ENCODE measurements around the gene OPCML. TPM values are rescaled to one million over a fixed set of nuclear protein-coding genes. Genes with fewer than 3 reads are reported as not detected.

Gene OPCML
- total RNA-seq, 1 donor from 2014 or later = not detected

DNA sequence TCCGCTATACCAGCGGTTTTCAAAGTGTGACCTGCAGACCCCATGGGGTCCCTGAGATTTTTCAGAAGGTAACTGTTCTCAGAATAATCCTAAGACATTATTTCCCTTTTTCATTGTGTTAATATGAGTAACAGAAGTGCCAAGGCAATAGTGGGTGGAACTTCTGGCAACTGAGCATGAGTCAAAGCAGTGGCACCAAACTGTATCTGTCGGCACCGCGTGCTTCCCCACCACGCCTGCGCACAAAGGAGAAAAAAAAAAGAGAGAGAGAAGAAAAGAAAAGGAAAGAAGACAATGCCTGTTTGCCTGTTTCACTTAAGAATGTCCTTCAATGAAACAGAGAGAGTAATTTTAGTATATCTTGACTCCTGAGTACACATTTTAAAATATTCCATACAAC, 679.9 kb downstream of the OPCML start:
- Histone ChIP-seq H3K36me3 (no peaks in the 10 kb centered on the region), H3K27me3 (no peaks in the 10 kb centered on the region), H3K27ac (no peak overlapping the region), H3K9me3 (no peaks in the 10 kb centered on the region), H3K4me1 (no peaks in the 10 kb centered on the region), H3K4me3 (no peak overlapping the region)
- intact Hi-C loops (cut with DNase I) = no loop called here
- no peak for DNase-seq (ENCODE audit: extremely low spot score in 2 of 2)
- TF ChIP-seq, protein P1, sequence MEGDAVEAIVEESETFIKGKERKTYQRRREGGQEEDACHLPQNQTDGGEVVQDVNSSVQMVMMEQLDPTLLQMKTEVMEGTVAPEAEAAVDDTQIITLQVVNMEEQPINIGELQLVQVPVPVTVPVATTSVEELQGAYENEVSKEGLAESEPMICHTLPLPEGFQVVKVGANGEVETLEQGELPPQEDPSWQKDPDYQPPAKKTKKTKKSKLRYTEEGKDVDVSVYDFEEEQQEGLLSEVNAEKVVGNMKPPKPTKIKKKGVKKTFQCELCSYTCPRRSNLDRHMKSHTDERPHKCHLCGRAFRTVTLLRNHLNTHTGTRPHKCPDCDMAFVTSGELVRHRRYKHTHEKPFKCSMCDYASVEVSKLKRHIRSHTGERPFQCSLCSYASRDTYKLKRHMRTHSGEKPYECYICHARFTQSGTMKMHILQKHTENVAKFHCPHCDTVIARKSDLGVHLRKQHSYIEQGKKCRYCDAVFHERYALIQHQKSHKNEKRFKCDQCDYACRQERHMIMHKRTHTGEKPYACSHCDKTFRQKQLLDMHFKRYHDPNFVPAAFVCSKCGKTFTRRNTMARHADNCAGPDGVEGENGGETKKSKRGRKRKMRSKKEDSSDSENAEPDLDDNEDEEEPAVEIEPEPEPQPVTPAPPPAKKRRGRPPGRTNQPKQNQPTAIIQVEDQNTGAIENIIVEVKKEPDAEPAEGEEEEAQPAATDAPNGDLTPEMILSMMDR (IDR thresholded peaks at IDR 0.05) = no peak
- TF ChIP-seq POLR2AphosphoS5 (IDR thresholded peaks at IDR 0.05; ENCODE audit: insufficient read depth in 1 of 2, low read depth in 1 of 2) = no peak
- TF ChIP-seq POLR2A (IDR thresholded peaks at IDR 0.05) = no peak

DNA sequence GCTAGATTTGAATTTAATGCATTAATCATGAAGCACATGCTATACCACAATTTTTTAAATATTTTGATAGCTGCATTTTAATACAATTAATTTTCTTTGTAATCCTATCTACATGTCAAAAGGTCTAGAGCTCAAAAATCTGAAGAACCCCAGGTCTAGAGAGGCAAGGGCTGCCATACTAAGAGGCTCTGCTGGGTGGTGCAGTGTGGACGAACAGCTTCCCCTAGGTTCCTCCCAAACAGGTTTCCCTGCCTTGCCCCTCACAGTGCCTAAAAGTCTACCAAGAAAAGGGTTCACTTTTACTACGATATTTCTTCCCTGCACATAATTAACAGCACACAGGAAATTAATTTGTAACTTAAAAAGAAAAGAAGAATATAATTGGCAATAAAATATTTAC, 681.1 kb downstream of the OPCML start:
- TF ChIP-seq POLR2A (IDR thresholded peaks at IDR 0.05) = no peak
- TF ChIP-seq POLR2AphosphoS5 (IDR thresholded peaks at IDR 0.05; ENCODE audit: insufficient read depth in 1 of 2, low read depth in 1 of 2) = no peak
- TF ChIP-seq, protein P1 (IDR thresholded peaks at IDR 0.05) = no peak
- DNase-seq (ENCODE audit: extremely low spot score in 2 of 2) = no peak
- intact Hi-C loops (cut with DNase I) = no loop called here
- Histone ChIP-seq H3K27me3 (no peaks in the 10 kb centered on the region), H3K36me3 (no peaks in the 10 kb centered on the region), H3K4me1 (no peaks in the 10 kb centered on the region), H3K4me3 (no peak overlapping the region), H3K9me3 (no peaks in the 10 kb centered on the region), H3K27ac (no peak overlapping the region)

DNA sequence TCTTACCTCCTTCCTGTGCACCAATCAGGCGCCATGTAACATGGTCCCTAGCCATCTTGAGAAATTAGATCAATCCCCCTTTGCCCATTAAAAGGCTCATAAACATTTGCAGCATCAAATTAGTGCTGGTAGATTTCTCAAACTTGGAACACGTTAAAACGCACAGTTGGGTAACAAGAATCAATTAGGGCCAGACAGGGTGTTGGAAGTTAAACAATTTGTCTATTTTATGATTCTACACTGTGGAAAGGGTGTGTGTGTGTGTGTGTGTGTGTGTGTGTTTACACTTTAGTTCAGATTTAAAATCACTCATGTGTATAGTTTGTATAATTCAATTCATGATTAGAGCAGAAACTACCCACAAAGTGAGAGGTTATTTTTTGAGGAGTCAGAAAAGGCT, 682.0 kb downstream of the OPCML start:
- no peak for DNase-seq (ENCODE audit: extremely low spot score in 2 of 2)
- Histone ChIP-seq H3K27me3 (no peaks in the 10 kb centered on the region), H3K4me1 (no peaks in the 10 kb centered on the region), H3K4me3 (no peak overlapping the region), H3K9me3 (no peaks in the 10 kb centered on the region), H3K36me3 (no peaks in the 10 kb centered on the region), H3K27ac (no peak overlapping the region)
- no peak for TF ChIP-seq POLR2A (IDR thresholded peaks at IDR 0.05)
- TF ChIP-seq POLR2AphosphoS5 (IDR thresholded peaks at IDR 0.05; ENCODE audit: insufficient read depth in 1 of 2, low read depth in 1 of 2) = no peak
- intact Hi-C loops (cut with DNase I) = no loop called here

DNA sequence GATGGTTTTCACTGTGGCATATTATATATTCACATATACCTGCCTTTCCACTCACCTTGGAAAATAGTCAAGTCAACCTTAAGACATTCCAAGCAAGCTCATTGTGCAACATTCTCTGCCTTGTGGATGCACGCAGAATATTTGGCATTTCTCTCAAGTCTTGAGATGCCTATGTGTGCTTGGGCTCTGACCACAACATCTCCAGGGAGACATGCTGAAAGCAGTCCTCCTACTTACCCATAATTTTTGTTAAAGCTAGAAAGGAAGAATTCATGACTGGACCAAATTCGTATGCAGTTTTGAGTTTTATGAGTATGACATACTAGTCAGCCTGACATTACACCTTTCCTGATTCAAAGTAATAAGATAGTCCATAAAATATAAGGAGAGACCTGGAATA, 684.0 kb downstream of the OPCML start:
- H3K9me3 ChIP-seq = no peaks in the 10 kb centered on the region
- no peaks in the 10 kb centered on the region for H3K27me3 ChIP-seq
- intact Hi-C loops (cut with DNase I) = no loop called here
- H3K36me3 ChIP-seq = no peaks in the 10 kb centered on the region
- H3K4me1 ChIP-seq = no peaks in the 10 kb centered on the region
- no peak for DNase-seq (ENCODE audit: extremely low spot score in 2 of 2)
- H3K4me3 ChIP-seq = no peak overlapping the region
- TF ChIP-seq POLR2AphosphoS5 (IDR thresholded peaks at IDR 0.05; ENCODE audit: insufficient read depth in 1 of 2, low read depth in 1 of 2) = no peak
- TF ChIP-seq POLR2A (IDR thresholded peaks at IDR 0.05) = no peak
- TF ChIP-seq, protein P1 (IDR thresholded peaks at IDR 0.05) = no peak
- H3K27ac ChIP-seq = no peak overlapping the region

- Histone ChIP-seq H3K36me3 (no peaks in the 10 kb centered on the region), H3K4me1 (no peaks in the 10 kb centered on the region), H3K4me3 (no peak overlapping the region), H3K27ac (no peak overlapping the region), H3K27me3 (no peaks in the 10 kb centered on the region), H3K9me3 (no peaks in the 10 kb centered on the region)
- DNase-seq (ENCODE audit: extremely low spot score in 2 of 2) = no peak
- intact Hi-C loops (cut with DNase I) = no loop called here
- TF ChIP-seq, protein P1 (IDR thresholded peaks at IDR 0.05) = no peak
- TF ChIP-seq POLR2AphosphoS5 (IDR thresholded peaks at IDR 0.05; ENCODE audit: insufficient read depth in 1 of 2, low read depth in 1 of 2) = no peak
- TF ChIP-seq POLR2A (IDR thresholded peaks at IDR 0.05) = no peak
These were observed 686.2 kb downstream of the OPCML start for GRCh38 chr11:132846075-132846474.

Measured in vagina (tissue), 2 donors.